Occipital lobe (tissue), 2 donors: Measurements from ENCODE around the gene HS3ST5. TPM values are rescaled to one million over a fixed set of nuclear protein-coding genes. Genes with fewer than 3 reads are reported as not detected.

Experiments
- small RNA-seq: library from RNA; depleted of rRNA; stranded (forward); fragments of <200 nt; gene quantifications from one replicate; pipeline ENCODE3, GENCODE V24; 2014
- total RNA-seq: library from RNA; depleted of rRNA; stranded (reverse); fragments of >200 nt; gene quantifications from one replicate; pipeline ENCODE4 v1.2.3, GENCODE V29; 2014

Gene HS3ST5
- total RNA-seq, 1 donor from 2014 or later = 6.6 TPM

Small RNAs within 50 kb of the gene (small RNA-seq; reads per million reads assigned to genes)
- gene RNA5SP213 = not detected
